C4-2B (cell line): ENCODE data around the gene ALOXE3.

Experiments
- CTCF ChIP-seq: fragments of 450-650 bp; conservative IDR thresholded peaks from 2 replicates; pipeline ENCODE4 v1.5.1; 2017; ENCODE audit warnings: mild to moderate bottlenecking
- ZFX ChIP-seq: fragments of 450-650 bp; IDR thresholded peaks from 2 replicates; pipeline ENCODE4 v1.6.1; 2017

GRCh38 chr17:8138374-8138671 lies 20.0 kb upstream of the ALOXE3 start:
- TF ChIP-seq ZFX, result no peak
- no peak for TF ChIP-seq CTCF
